Activated CD8-positive, alpha-beta T cell treated with anti-CD3 and anti-CD28 coated beads for 36 hours (primary cell): ENCODE data around the gene DYSF. TPM values are rescaled to one million over a fixed set of nuclear protein-coding genes. Genes with fewer than 3 reads are reported as not detected.
"Not testable (repeated sequence)": the region's sequence is repeated elsewhere in the genome, so short reads cannot be mapped to it uniquely, and the experiment has no call there.

ENCODE experiments used
- ATAC-seq: fragments of 200-7000 bp; cut with Tn5 transposase; one replicate; pipeline ENCODE4 v1.10.0; 2021; ENCODE audit warnings: mild to moderate bottlenecking, moderate library complexity
- CTCF ChIA-PET: fragments of 350-600 bp; sonication (Branson Sonifier 250); formaldehyde crosslinking; loops from one replicate; lab custom pipeline; 2021; ENCODE audit warnings: antibody characterized with exemption; lab: Charles Lee
- POLR2A ChIA-PET: fragments of 350-600 bp; sonication (Branson Sonifier 250); formaldehyde crosslinking; loops from one replicate; lab custom pipeline; 2021; ENCODE audit warnings: antibody characterized with exemption; lab: Charles Lee
- DNase-seq: peaks from one replicate; pipeline ENCODE4 v3.0.0-alpha.2; 2020
- H3K27ac Mint-ChIP-seq: one replicate; pipeline ENCODE4 v1.8.0; 2021; ENCODE audit warnings: mild to moderate bottlenecking, mixed read lengths
- H3K27me3 Mint-ChIP-seq: one replicate; pipeline ENCODE4 v1.8.0; 2021; ENCODE audit warnings: mixed read lengths
- H3K36me3 Mint-ChIP-seq: one replicate; pipeline ENCODE4 v1.8.0; 2021; ENCODE audit warnings: low read depth, mixed read lengths
- H3K4me1 Mint-ChIP-seq: one replicate; pipeline ENCODE4 v1.8.0; 2021; ENCODE audit warnings: low read depth, mixed read lengths
- H3K4me3 Mint-ChIP-seq: one replicate; pipeline ENCODE4 v1.8.0; 2021; ENCODE audit warnings: mild to moderate bottlenecking, moderate library complexity, mixed read lengths
- H3K9me3 Mint-ChIP-seq: one replicate; pipeline ENCODE4 v1.8.0; 2021; ENCODE audit warnings: mixed read lengths
- CTCF ChIP-seq: fragments of 200-600 bp; IDR thresholded peaks from one replicate; pipeline ENCODE4 v1.8.0; 2022; ENCODE audit warnings: antibody characterized with exemption, mild to moderate bottlenecking
- intact Hi-C: fragments of 100-400 bp; cut with micrococcal nuclease; formaldehyde crosslinking; loops from one replicate; pipeline ENCODE4 v1.10.0; 2022
- total RNA-seq, 2 experiments: library from RNA; stranded (reverse); gene quantifications; one replicate each; pipeline ENCODE4 v1.2.3, GENCODE V29; 2021

DYSF gene
- 1 to 10 TPM; 3.5 to 3.8 TPM for total RNA-seq

- DNase-seq (peak; percentile 20), ATAC-seq (peak; percentile 19)
- no peaks in the 10 kb centered on the region for H3K9me3 Mint-ChIP-seq
- TF ChIP-seq CTCF = no peak
- H3K36me3 Mint-ChIP-seq = no peaks in the 10 kb centered on the region
- H3K27ac Mint-ChIP-seq = no peak within 1 kb of the TSS
- peaks cover 17% of the 10 kb centered on the region for H3K4me1 Mint-ChIP-seq
- H3K4me3 Mint-ChIP-seq = peak within 1 kb of the TSS; percentile 28
- H3K27me3 Mint-ChIP-seq = peaks cover 25% of the 10 kb centered on the region
- ChIA-PET POLR2A (no interaction called here), CTCF (interaction anchor here (0.9 to 2.4 kb wide), 6 partner anchors 7 to 154 kb away, joined by 3 to 8 read pairs (median 4); no protein-coding TSS in a partner anchor)
- intact Hi-C loops = no loop called here
Observed at GRCh38 chr2:71453404-71454220, at the start of gene DYSF. Gene DYSF, plus strand, starts transcription at chr2:71453561.

GRCh38 chr2:71409611-71410010, 43.8 kb upstream of the DYSF start:
- no peak for TF ChIP-seq CTCF
- peak overlapping the region; percentile 41 for H3K27ac Mint-ChIP-seq
- H3K9me3 Mint-ChIP-seq = no peaks in the 10 kb centered on the region
- no peaks in the 10 kb centered on the region for H3K27me3 Mint-ChIP-seq
- no peak for DNase-seq
- H3K4me3 Mint-ChIP-seq = no peak overlapping the region
- ChIA-PET POLR2A (no interaction called here), CTCF (no interaction called here)
- intact Hi-C loops = no loop called here
- peaks cover 5% of the 10 kb centered on the region for H3K4me1 Mint-ChIP-seq
- peaks cover 38% of the 10 kb centered on the region for H3K36me3 Mint-ChIP-seq
- no peak for ATAC-seq

DNA sequence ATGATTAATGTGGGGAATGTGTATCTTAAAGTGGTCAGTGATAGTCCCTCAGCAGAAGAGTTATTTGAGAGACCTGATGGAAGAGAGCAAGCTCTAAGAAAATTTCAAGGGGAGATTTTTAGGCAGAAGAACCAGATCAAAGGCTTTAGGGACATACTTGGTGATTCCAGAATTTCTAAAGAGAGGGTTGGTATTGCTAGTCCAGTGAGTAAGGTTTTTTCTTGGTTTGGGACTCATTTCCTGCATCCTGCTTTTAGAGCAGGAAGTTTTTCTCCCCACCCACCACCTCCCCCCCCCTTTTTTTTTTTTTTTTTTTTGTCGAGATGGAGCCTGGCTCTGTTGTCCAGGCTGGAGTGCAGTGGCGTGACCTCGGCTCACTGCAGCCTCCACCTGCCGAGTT, 42.7 kb upstream of the DYSF start:
- no peak overlapping the region for H3K4me3 Mint-ChIP-seq
- intact Hi-C loops = no loop called here
- no peak for TF ChIP-seq CTCF
- H3K27me3 Mint-ChIP-seq = no peaks in the 10 kb centered on the region
- ChIA-PET POLR2A (no interaction called here), CTCF (no interaction called here)
- H3K4me1 Mint-ChIP-seq = peaks cover 5% of the 10 kb centered on the region
- no peaks in the 10 kb centered on the region for H3K9me3 Mint-ChIP-seq
- ATAC-seq = no peak
- peak overlapping the region; percentile 5 for H3K27ac Mint-ChIP-seq
- DNase-seq = no peak
- peaks cover 36% of the 10 kb centered on the region for H3K36me3 Mint-ChIP-seq

- ATAC-seq = not testable (repeated sequence)
Observed at GRCh38 chr2:71416866-71417265, 36.5 kb upstream of the DYSF start.

GRCh38 chr2:71417300-71418202, 35.8 kb upstream of the DYSF start:
- Mint-ChIP-seq H3K27ac (peak overlapping the region; percentile 85), H3K27me3 (no peaks in the 10 kb centered on the region), H3K4me3 (peak overlapping the region; percentile 73), H3K9me3 (no peaks in the 10 kb centered on the region), H3K4me1 (peaks cover 9% of the 10 kb centered on the region), H3K36me3 (peaks cover 4% of the 10 kb centered on the region)
- no peak for TF ChIP-seq CTCF
- intact Hi-C loops = no loop called here
- CTCF ChIA-PET = interaction anchor here (1.0 to 1.7 kb wide), 3 partner anchors 16 to 92 kb away, joined by 3 to 4 read pairs (median 3); no protein-coding TSS in a partner anchor
- no peak for DNase-seq
- ATAC-seq = peak; percentile 34
- POLR2A ChIA-PET = interaction anchor here (0.7 to 1.5 kb wide), 3 partner anchors 18 to 141 kb away, joined by 3 read pairs; no protein-coding TSS in a partner anchor

More at GRCh38 chr2:71416866-71417265, 36.5 kb upstream of the DYSF start:
- CTCF ChIA-PET = interaction anchor here (1.0 to 1.7 kb wide), 2 partner anchors 15 to 44 kb away, joined by 3 to 4 read pairs; no protein-coding TSS in a partner anchor
- DNase-seq = peak; percentile 30
- peak overlapping the region; percentile 73 for H3K4me3 Mint-ChIP-seq
- POLR2A ChIA-PET, H3K27me3 Mint-ChIP-seq, H3K36me3 Mint-ChIP-seq, H3K9me3 Mint-ChIP-seq, H3K27ac Mint-ChIP-seq, H3K4me1 Mint-ChIP-seq, intact Hi-C loops: not testable (repeated sequence)
